Hepatocyte (in vitro differentiated cells): ENCODE data around the gene CABP2. TPM values are rescaled to one million over a fixed set of nuclear protein-coding genes. Genes with fewer than 3 reads are reported as not detected.

Source experiments
- DNase-seq: peaks from one replicate; pipeline ENCODE4 v3.0.0-alpha.2; 2016; ENCODE audit warnings: low spot score
- H2AFZ ChIP-seq: fragments of 200-600 bp; sonication (generic); 2 replicates; pipeline ENCODE4 v1.6.0; 2016; ENCODE audit warnings: antibody characterized with exemption, mild to moderate bottlenecking
- H3K27ac ChIP-seq: fragments of 200-600 bp; sonication (generic); 2 replicates; pipeline ENCODE4 v1.5.1; 2016; ENCODE audit warnings: mild to moderate bottlenecking
- H3K27me3 ChIP-seq: fragments of 200-600 bp; sonication (generic); 2 replicates; pipeline ENCODE4 v1.6.1; 2016
- H3K36me3 ChIP-seq: fragments of 200-600 bp; sonication (generic); replicated peaks from 2 replicates; pipeline ENCODE4 v1.5.1; 2016; ENCODE audit warnings: low read depth; ENCODE audit not compliant: insufficient read depth
- H3K4me1 ChIP-seq: fragments of 200-600 bp; sonication (generic); 2 replicates; pipeline ENCODE4 v1.5.1; 2016; ENCODE audit warnings: mild to moderate bottlenecking, moderate library complexity; ENCODE audit not compliant: insufficient read depth
- H3K4me2 ChIP-seq: fragments of 200-600 bp; sonication (generic); 2 replicates; pipeline ENCODE4 v1.6.0; 2016
- H3K4me3 ChIP-seq: fragments of 200-600 bp; sonication (generic); 2 replicates; pipeline ENCODE4 v1.5.1; 2016; ENCODE audit warnings: mild to moderate bottlenecking
- H3K79me2 ChIP-seq: fragments of 200-600 bp; sonication (generic); 2 replicates; pipeline ENCODE4 v1.6.0; 2017; ENCODE audit warnings: mild to moderate bottlenecking
- H3K9me2 ChIP-seq: fragments of 200-600 bp; sonication (generic); replicated peaks from 2 replicates; pipeline ENCODE4 v1.6.0; 2017; ENCODE audit warnings: mild to moderate bottlenecking; ENCODE audit not compliant: insufficient read depth
- H3K9me3 ChIP-seq: fragments of 200-600 bp; sonication (generic); 2 replicates; pipeline ENCODE4 v1.5.1; 2016; ENCODE audit warnings: low read depth, mild to moderate bottlenecking
- H4K20me1 ChIP-seq: fragments of 200-600 bp; sonication (generic); 2 replicates; pipeline ENCODE4 v1.6.0; 2016; ENCODE audit warnings: mild to moderate bottlenecking; ENCODE audit not compliant: insufficient read depth, poor library complexity, severe bottlenecking
- EZH2 ChIP-seq: fragments of 200-600 bp; sonication (generic); IDR thresholded peaks from 2 replicates; pipeline ENCODE4 v1.6.1; 2016; ENCODE audit warnings: antibody characterized with exemption, mild to moderate bottlenecking, borderline replicate concordance
- EZH2phosphoT487 ChIP-seq: fragments of 200-600 bp; sonication (generic); IDR thresholded peaks from one replicate; pipeline ENCODE4 v1.6.1; 2018; ENCODE audit warnings: antibody characterized with exemption, mild to moderate bottlenecking, low read depth, moderate library complexity; ENCODE audit not compliant: unreplicated experiment, severe bottlenecking
- WGBS: methylation state at CpG from one replicate; pipeline ENCODE4 v1.1.6; 2016; ENCODE audit warnings: low lambda C conversion rate; ENCODE audit errors: missing lambda C conversion rate; 5-methylcytosine and 5-hydroxymethylcytosine counted together
- polyA plus RNA-seq: library from polyadenylated mRNA; unstranded; fragments of >200 nt; fragmentation: Nextera tagmentation; extraction: Ambion mirVana; gene quantifications from 2 replicates; pipeline ENCODE4 v1.2.1, GENCODE V29; 2016
- total RNA-seq: library from RNA; depleted of rRNA; stranded (reverse); fragments of >200 nt; gene quantifications from 2 replicates; pipeline ENCODE4 v1.2.3, GENCODE V29; 2014
- TF ChIP-seq, protein P1 (sequence below): fragments of 200-600 bp; sonication (generic); IDR thresholded peaks from 2 replicates; pipeline ENCODE4 v1.5.1; 2016; ENCODE audit warnings: antibody characterized with exemption, mild to moderate bottlenecking; ENCODE audit not compliant: poor library complexity

CABP2 gene
- total and polyA plus RNA-seq, 2 experiments from 2014 or later: not detected

DNA sequence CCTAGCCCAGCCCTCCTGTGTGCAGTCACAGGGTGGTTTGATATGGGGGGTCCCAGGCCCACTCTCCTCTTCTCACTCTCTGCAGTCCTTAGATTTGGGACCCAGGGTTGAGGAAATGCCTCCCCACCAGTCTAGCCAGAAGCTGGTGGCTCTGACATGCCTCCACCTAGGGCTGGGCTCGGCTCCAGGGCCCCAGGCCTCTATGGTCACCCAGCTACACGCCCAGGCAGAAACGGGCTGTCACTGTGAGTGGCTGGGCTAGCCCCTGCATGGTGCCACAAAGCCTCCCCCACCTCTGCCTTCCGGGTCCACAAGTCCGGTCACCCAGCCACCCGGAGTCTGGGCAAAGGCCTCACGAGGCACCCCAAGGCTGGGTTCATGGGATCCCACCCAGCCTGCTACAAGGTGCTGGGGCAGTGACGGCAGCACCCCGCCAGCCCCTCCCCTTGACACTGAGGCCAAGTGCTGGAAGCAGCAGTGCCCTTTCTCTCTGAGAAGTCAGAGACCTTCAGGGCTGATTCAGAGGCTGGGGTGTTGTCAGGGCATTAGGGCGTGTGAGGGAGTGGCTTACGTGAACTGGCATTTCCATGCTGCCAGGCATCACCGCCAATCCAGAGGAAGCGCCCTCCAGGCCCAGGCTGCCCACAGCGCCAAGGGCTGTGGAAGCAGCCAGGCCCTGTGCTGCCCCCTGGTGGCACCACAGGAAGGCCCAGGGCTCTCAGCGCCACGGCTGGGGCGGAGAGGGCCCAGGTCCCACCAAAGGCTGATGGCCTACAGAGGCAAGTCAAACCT lies 17.4 kb downstream of the CABP2 start:
- Histone ChIP-seq H3K4me1 (peaks cover 22% of the 10 kb centered on the region), H3K27ac (peak overlapping the region; percentile 98), H3K27me3 (no peaks in the 10 kb centered on the region), H4K20me1 (peaks cover 9% of the 10 kb centered on the region), H3K4me3 (peak overlapping the region; percentile 76), H3K9me3 (no peaks in the 10 kb centered on the region), H3K79me2 (peaks cover 22% of the 10 kb centered on the region), H2AFZ (no peak overlapping the region), H3K36me3 (no peaks in the 10 kb centered on the region), H3K9me2 (no peaks in the 10 kb centered on the region), H3K4me2 (peak overlapping the region; percentile 97)
- peak; percentile 94 for DNase-seq
- WGBS: 49% methylated on average over 17 of the region's 17 CpGs
- TF ChIP-seq EZH2 (no peak), EZH2phosphoT487 (no peak)
- TF ChIP-seq, protein P1, sequence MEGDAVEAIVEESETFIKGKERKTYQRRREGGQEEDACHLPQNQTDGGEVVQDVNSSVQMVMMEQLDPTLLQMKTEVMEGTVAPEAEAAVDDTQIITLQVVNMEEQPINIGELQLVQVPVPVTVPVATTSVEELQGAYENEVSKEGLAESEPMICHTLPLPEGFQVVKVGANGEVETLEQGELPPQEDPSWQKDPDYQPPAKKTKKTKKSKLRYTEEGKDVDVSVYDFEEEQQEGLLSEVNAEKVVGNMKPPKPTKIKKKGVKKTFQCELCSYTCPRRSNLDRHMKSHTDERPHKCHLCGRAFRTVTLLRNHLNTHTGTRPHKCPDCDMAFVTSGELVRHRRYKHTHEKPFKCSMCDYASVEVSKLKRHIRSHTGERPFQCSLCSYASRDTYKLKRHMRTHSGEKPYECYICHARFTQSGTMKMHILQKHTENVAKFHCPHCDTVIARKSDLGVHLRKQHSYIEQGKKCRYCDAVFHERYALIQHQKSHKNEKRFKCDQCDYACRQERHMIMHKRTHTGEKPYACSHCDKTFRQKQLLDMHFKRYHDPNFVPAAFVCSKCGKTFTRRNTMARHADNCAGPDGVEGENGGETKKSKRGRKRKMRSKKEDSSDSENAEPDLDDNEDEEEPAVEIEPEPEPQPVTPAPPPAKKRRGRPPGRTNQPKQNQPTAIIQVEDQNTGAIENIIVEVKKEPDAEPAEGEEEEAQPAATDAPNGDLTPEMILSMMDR: peak; percentile 92

GRCh38 chr11:67504950-67505581 lies 18.2 kb downstream of the CABP2 start, which contains the start of gene PITPNM1:
Gene PITPNM1, minus strand, starts transcription at chr11:67505363. Its CDS starts 1,183 bp downstream, at chr11:67504180.
- H3K9me3 ChIP-seq: no peaks in the 10 kb centered on the region
- peaks cover 9% of the 10 kb centered on the region for H4K20me1 ChIP-seq
- H3K4me2 ChIP-seq: peak within 1 kb of the TSS; percentile 97
- WGBS: 2% methylated on average over 28 of the region's 58 CpGs
- peaks cover 22% of the 10 kb centered on the region for H3K4me1 ChIP-seq
- no peaks in the 10 kb centered on the region for H3K27me3 ChIP-seq
- peak within 1 kb of the TSS; percentile 98 for H3K27ac ChIP-seq
- H3K36me3 ChIP-seq: no peaks in the 10 kb centered on the region
- H3K79me2 ChIP-seq: peaks cover 22% of the 10 kb centered on the region
- TF ChIP-seq EZH2: no peak
- TF ChIP-seq EZH2phosphoT487: no peak
- TF ChIP-seq, protein P1: no peak
- peak within 1 kb of the TSS; percentile 76 for H3K4me3 ChIP-seq
- peak; percentile 86 for DNase-seq
- H3K9me2 ChIP-seq: no peaks in the 10 kb centered on the region
- H2AFZ ChIP-seq: peak within 1 kb of the TSS; percentile 37

DNA sequence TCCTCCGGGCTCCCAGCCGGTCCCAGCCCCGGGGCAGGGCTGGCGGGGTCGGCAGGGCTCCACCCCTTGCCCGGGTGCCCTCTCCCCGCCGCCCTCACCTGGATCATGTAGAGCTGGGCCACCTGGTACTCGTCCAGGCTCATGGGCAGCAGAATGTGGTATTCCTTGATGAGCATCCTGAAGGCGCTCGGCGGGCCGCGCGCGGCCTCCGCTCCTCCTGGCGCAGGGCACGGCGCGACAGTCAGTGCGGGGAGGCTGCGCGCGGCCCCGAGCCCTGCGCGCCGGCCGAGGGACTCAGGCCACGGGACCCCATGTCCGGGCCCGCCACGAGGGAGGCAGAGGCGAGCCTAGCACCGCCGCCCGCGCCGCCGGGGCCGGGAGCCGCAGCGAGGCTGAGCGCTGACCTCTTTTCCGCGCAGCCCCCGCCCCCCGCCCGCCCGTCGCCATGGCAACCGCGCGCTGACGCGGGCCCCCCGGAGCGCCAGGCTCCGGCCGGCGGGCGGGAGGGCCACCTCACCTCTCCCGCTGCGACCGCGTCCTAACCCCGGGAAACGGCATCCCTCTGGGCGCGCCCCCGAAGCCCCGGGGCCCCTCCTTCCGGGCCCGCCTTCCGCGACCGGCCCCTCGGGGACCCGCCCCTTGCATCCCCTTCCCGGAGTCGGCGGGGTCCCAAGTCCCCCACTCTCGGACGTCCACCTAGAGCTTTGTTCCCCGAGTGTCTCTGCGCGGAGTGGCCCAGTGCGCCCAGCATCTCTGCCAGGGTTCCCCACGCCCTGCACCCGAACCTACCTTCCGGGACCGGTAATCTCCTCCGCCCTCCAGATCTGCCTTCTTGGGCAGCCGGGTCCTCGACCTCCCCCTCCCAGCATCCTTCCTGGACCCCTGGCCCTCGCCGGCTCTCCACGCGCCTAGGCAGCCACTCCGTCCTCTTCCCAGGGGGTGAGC lies 19.0 kb downstream of the CABP2 start:
- no peaks in the 10 kb centered on the region for H3K36me3 ChIP-seq
- H4K20me1 ChIP-seq: peaks cover 9% of the 10 kb centered on the region
- H2AFZ ChIP-seq: peak overlapping the region; percentile 37
- peak overlapping the region; percentile 97 for H3K4me2 ChIP-seq
- peaks cover 22% of the 10 kb centered on the region for H3K4me1 ChIP-seq
- H3K9me3 ChIP-seq: no peaks in the 10 kb centered on the region
- TF ChIP-seq, protein P1: no peak
- TF ChIP-seq EZH2 (no peak), EZH2phosphoT487 (no peak)
- no peaks in the 10 kb centered on the region for H3K9me2 ChIP-seq
- H3K4me3 ChIP-seq: peak overlapping the region; percentile 76
- H3K27me3 ChIP-seq: no peaks in the 10 kb centered on the region
- H3K79me2 ChIP-seq: peaks cover 22% of the 10 kb centered on the region
- WGBS: 2% methylated on average over 42 of the region's 101 CpGs
- H3K27ac ChIP-seq: peak overlapping the region; percentile 98
- DNase-seq: peak; percentile 71
